Lower lobe of right lung (tissue), 2 donors: ENCODE data around the gene MAPKAPK3. TPM values are rescaled to one million over a fixed set of nuclear protein-coding genes. Genes with fewer than 3 reads are reported as not detected.

Experiments used
- ATAC-seq, 2 donors: fragments of 200-7000 bp; cut with Tn5 transposase; one replicate each; pipeline ENCODE4 v1.9.1; 2020 to 2022; ENCODE audit warnings: mild to moderate bottlenecking in 2 of 2, moderate library complexity in 2 of 2
- DNase-seq: peaks from one replicate; pipeline ENCODE4 v3.0.0-alpha.2; 2020
- H3K27ac ChIP-seq: fragments of 200-600 bp; one replicate; pipeline ENCODE4 v1.8.0; 2022
- H3K27me3 ChIP-seq: fragments of 200-600 bp; one replicate; pipeline ENCODE4 v1.8.0; 2022; ENCODE audit warnings: low read depth
- H3K36me3 ChIP-seq: fragments of 200-600 bp; one replicate; pipeline ENCODE4 v1.8.0; 2022; ENCODE audit warnings: mild to moderate bottlenecking
- H3K4me1 ChIP-seq: fragments of 200-600 bp; one replicate; pipeline ENCODE4 v1.8.0; 2022
- H3K4me3 ChIP-seq: fragments of 200-600 bp; one replicate; pipeline ENCODE4 v1.8.0; 2022; ENCODE audit warnings: mild to moderate bottlenecking
- H3K9me3 ChIP-seq: fragments of 200-600 bp; one replicate; pipeline ENCODE4 v1.8.0; 2022
- CTCF ChIP-seq: fragments of 200-600 bp; IDR thresholded peaks from one replicate; pipeline ENCODE4 v1.8.0; 2022; ENCODE audit warnings: antibody characterized with exemption, mild to moderate bottlenecking
- intact Hi-C: fragments of 100-400 bp; cut with DNase I; formaldehyde crosslinking; loops from one replicate; pipeline ENCODE4 v1.11.0; 2022
- total RNA-seq: library from RNA; stranded (reverse); fragmentation: NEBNext Ultra II Directional; extraction: Animal tissue kit (Norgen Biotek cat#: 25700); gene quantifications from one replicate; pipeline ENCODE4 v1.2.1, GENCODE V29; 2021
- donor health status: DM: no; HTN: yes; CAD: no; lungs with severe emphysema.

Gene MAPKAPK3
- total RNA-seq, 1 donor from 2014 or later, result 68.6 TPM

GRCh38 chr3:50571486-50571885 lies 45.5 kb upstream of the MAPKAPK3 start:
- H3K36me3 ChIP-seq, result peaks cover 17% of the 10 kb centered on the region
- no peaks in the 10 kb centered on the region for H3K9me3 ChIP-seq
- intact Hi-C loops, result loop anchor here (5.0 kb wide), 1 partner anchor 41 kb away; the partner anchor contains the start of gene CISH
- H3K27me3 ChIP-seq, result no peaks in the 10 kb centered on the region
- TF ChIP-seq CTCF, result no peak
- ATAC-seq, result no peak
- DNase-seq, result no peak
- no peak overlapping the region for H3K4me3 ChIP-seq
- H3K27ac ChIP-seq, result no peak overlapping the region
- H3K4me1 ChIP-seq, result peaks cover 53% of the 10 kb centered on the region

GRCh38 chr3:50572158-50572557 lies 44.8 kb upstream of the MAPKAPK3 start:
- ATAC-seq, result peak; percentile 50
- peak overlapping the region; percentile 60 for H3K27ac ChIP-seq
- no peaks in the 10 kb centered on the region for H3K9me3 ChIP-seq
- peak; percentile 94 for TF ChIP-seq CTCF
- no peak overlapping the region for H3K4me3 ChIP-seq
- no peaks in the 10 kb centered on the region for H3K27me3 ChIP-seq
- H3K36me3 ChIP-seq, result peaks cover 23% of the 10 kb centered on the region
- H3K4me1 ChIP-seq, result peaks cover 46% of the 10 kb centered on the region
- peak; percentile 82 for DNase-seq
- intact Hi-C loops, result loop anchor here (5.0 kb wide), 1 partner anchor 40 kb away; the partner anchor contains the start of gene CISH

- Histone ChIP-seq H3K9me3 (no peaks in the 10 kb centered on the region), H3K4me3 (no peak overlapping the region), H3K4me1 (peaks cover 39% of the 10 kb centered on the region), H3K36me3 (peaks cover 31% of the 10 kb centered on the region), H3K27ac (peak overlapping the region; percentile 60), H3K27me3 (no peaks in the 10 kb centered on the region)
- ATAC-seq, result no peak
- intact Hi-C loops, result loop anchor here (5.0 kb wide), 1 partner anchor 39 kb away; the partner anchor contains the start of gene CISH
- TF ChIP-seq CTCF, result no peak
- DNase-seq, result no peak
These were observed 44.1 kb upstream of the MAPKAPK3 start for GRCh38 chr3:50572801-50573371.

- peaks cover 33% of the 10 kb centered on the region for H3K4me1 ChIP-seq
- DNase-seq (peak; percentile 64), ATAC-seq (peak; percentile 29 to 32)
- intact Hi-C loops, result loop anchor here (5.0 kb wide), 1 partner anchor 38 kb away; the partner anchor contains the start of gene CISH
- H3K27me3 ChIP-seq, result no peaks in the 10 kb centered on the region
- H3K9me3 ChIP-seq, result no peaks in the 10 kb centered on the region
- H3K4me3 ChIP-seq, result no peak overlapping the region
- peaks cover 40% of the 10 kb centered on the region for H3K36me3 ChIP-seq
- peak overlapping the region; percentile 60 for H3K27ac ChIP-seq
- no peak for TF ChIP-seq CTCF
These were observed 43.1 kb upstream of the MAPKAPK3 start for GRCh38 chr3:50573566-50574443.

- Histone ChIP-seq H3K27me3 (no peaks in the 10 kb centered on the region), H3K9me3 (no peaks in the 10 kb centered on the region), H3K27ac (peak overlapping the region; percentile 60), H3K4me1 (peaks cover 33% of the 10 kb centered on the region), H3K4me3 (no peak overlapping the region), H3K36me3 (peaks cover 46% of the 10 kb centered on the region)
- ATAC-seq, result no peak
- DNase-seq, result no peak
- intact Hi-C loops, result loop anchor here (5.0 kb wide), 1 partner anchor 38 kb away; the partner anchor contains the start of gene CISH
- no peak for TF ChIP-seq CTCF
These were observed 42.5 kb upstream of the MAPKAPK3 start for GRCh38 chr3:50574444-50574831.
